Measurements from ENCODE around the gene GAL3ST2.

The GAL3ST2 gene

DNA sequence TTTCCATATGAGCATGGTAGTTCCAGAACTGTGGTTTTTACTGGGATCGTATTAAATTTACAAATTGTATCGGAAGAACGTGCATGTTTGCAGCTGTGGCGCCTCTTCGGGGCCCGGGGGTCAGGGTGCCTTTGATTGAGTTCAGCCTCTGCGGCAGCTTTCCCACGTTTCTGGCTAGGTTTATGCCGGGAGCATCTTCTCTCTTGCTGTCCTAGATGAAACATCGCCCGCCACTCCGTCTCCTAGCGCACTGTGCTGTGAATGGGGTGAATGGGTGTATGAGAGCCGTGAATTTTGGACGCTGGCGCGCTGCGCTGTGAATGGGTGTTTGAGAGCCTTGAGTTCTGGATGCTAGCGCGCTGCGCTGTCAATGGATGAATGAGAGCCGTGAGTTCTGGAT is 69.8 kb downstream of the GAL3ST2 start:
- DNase-seq (ENCODE audit: low read depth), result no peak
- no peak overlapping the region for H3K4me3 ChIP-seq (ENCODE audit: low read depth, low read length)
- TF ChIP-seq, protein P1, sequence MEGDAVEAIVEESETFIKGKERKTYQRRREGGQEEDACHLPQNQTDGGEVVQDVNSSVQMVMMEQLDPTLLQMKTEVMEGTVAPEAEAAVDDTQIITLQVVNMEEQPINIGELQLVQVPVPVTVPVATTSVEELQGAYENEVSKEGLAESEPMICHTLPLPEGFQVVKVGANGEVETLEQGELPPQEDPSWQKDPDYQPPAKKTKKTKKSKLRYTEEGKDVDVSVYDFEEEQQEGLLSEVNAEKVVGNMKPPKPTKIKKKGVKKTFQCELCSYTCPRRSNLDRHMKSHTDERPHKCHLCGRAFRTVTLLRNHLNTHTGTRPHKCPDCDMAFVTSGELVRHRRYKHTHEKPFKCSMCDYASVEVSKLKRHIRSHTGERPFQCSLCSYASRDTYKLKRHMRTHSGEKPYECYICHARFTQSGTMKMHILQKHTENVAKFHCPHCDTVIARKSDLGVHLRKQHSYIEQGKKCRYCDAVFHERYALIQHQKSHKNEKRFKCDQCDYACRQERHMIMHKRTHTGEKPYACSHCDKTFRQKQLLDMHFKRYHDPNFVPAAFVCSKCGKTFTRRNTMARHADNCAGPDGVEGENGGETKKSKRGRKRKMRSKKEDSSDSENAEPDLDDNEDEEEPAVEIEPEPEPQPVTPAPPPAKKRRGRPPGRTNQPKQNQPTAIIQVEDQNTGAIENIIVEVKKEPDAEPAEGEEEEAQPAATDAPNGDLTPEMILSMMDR (IDR thresholded peaks at IDR 0.05; ENCODE audit: control insufficient read depth, extremely low read depth, insufficient read depth), result no peak

DNA sequence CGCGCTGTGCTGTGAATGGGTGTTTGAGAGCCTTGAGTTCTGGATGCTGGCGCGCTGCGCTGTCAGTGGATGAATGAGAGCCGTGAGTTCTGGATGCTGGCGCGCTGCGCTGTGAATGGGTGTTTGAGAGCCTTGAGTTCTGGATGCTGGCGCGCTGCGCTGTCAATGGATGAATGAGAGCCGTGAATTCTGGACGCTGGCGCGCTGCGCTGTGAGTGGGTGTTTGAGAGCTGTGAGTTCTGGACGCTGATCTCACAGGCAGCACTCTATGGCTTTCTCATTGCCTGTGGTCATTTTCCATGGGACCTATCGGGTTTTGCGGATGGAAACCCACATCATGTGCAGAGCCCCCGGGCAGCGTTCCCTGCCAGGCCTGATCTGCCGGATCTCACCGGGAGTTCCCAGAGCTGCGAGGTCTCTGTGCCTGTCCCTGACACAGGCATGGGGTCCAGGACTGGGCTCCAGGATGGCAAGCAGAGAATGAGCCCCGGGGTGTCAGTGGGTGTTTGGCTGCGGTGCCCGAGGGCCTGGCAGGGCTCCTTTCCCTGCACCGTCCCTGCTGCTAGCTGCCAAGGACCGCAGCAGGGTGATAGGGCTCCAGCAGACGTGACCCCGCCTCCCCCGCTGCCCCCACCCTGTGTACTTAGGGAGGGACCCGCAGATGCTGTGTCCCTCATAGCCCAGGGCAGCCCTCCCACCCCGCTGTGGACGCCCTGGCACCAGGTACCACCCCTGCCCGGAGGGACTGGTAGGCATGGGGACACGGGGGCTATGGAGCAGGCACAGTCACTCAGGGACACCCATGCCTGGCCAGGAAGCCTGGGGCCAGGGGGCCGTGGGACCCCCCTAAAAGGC is 72.4 kb downstream of the GAL3ST2 start:
- TF ChIP-seq, protein P1 (IDR thresholded peaks at IDR 0.05; ENCODE audit: control insufficient read depth, extremely low read depth, insufficient read depth), result no peak
- H3K4me3 ChIP-seq (ENCODE audit: low read depth, low read length), result no peak overlapping the region
- DNase-seq (ENCODE audit: low read depth), result no peak

DNA sequence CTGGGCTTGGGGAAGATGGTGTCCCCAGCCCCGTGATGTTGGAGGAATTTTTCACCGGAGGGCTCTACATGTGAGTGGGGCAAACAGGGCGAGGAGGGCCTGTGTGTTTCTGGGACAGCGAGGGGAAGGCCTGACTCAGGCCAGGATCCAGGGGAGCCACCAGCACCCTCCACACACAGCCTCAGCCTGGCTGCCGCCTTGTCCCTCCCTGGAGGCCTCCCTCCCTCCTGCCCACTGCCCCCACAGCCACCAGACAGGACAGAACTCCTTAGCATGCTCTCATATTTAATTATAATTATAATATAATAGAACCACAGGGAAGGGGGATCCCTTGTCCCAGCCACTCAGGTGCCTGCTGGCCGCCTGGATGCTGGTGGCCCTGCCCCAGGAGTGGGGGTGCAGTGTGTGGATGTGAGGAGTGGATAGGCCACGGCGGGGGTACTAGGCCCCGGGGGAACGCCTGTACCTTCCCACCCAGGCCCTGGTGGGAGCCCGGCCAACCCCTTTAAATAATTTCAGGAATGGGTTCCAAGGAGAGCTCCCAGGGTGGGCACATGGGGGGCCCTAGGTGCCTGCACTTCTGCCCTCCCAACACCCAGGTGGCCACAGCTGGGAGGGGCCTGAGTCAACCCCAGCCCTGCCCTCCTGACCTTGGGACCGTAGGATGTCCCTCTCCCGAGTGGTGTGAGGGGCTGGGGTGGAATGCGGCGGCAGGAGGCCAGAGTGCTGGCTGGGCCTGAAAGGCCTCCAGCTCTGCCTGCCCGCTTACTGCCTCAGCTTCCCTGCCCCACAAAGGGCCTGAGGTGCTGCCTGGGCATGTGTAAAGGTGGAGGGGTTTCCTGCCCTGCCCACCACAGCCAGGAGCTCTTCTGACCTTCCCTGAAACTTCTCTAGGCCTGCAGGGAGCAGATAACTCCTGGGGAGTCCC is 73.3 kb downstream of the GAL3ST2 start:
- TF ChIP-seq, protein P1 (IDR thresholded peaks at IDR 0.05; ENCODE audit: control insufficient read depth, extremely low read depth, insufficient read depth), result no peak
- no peak for DNase-seq (ENCODE audit: low read depth)
- no peak overlapping the region for H3K4me3 ChIP-seq (ENCODE audit: low read depth, low read length)

DNA sequence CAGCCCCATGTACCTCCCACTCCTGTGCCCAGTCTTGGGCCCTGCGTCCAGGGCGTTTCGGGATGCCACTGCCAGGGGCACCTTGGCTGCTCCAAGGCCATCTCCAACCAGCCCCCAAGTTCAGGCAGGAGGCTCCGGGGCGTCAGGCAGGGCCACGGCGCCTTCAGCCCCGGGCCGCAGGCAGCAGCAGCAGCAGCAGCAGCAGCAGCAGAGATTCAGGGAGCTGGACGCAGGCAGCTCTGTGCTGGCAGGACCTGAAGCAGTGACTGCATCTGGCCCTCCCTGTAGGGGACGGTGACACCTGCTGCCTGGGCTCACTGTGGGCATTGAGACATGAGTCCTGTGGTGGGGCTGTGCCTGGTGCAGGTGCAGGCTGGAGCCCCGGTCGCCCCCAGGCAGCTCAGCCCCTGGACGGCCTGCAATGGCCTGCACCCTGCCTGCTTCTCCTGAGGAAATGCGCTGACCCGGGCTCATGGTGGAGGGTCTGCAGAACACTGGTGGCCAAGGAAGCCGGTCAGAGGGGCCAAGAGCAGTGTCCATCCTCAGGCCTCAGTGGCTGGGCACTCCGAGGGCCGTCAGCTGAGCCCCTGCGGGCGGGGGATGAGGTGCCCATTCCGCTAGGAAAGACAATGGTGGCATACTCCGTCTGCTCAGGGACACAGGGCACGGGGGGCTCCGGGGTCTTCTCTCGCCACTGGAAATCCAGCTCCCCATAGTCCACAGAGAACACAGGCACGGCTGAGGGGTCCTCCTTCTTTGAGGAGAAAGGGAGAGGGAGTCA is 74.1 kb downstream of the GAL3ST2 start:
- DNase-seq (ENCODE audit: low read depth), result no peak

DNA sequence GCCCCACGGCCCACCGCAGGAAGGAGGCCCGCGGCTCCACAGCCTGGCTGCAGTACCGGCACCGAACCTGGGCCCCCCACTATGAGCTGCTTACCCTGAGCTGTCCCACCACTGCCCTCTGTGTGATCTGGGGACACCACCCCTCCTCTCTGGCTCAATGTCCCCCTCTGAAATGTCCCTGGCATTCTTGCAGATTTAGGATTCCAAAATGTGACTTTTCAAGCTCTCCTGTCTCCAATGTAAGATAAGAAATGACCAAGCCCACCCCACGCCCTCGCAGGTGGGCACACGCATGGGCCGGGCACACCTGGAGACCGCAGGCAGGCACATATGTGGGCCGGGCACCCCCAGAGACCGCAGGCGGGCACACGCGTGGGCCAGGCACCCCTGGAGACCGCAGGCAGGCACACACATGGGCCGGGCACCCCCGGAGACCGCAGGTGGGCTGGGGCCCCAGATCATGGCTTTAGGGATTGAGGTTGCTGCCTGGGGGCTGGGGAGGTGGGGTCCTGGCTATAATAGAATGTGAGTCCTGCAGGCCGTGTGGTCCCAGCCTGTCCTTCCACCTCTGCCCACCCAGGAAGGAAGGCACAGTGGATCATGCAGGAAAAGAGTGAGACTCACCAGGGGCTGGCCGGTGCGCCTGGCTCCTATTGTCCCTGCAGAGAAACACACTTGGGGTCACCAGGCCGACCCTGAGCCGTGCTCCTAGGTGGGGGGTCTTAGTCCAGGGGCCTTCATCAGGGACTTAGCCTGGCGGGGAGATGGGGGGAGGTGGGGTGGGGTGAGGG is 74.9 kb downstream of the GAL3ST2 start:
- TF ChIP-seq, protein P1 (IDR thresholded peaks at IDR 0.05; ENCODE audit: control insufficient read depth, extremely low read depth, insufficient read depth), result no peak
- no peak for DNase-seq (ENCODE audit: low read depth)
- H3K4me3 ChIP-seq (ENCODE audit: low read depth, low read length), result no peak overlapping the region

More for the DNA sequence above, 74.1 kb downstream of the GAL3ST2 start:
- no peak overlapping the region for H3K4me3 ChIP-seq (ENCODE audit: low read depth, low read length)
- TF ChIP-seq, protein P1 (IDR thresholded peaks at IDR 0.05; ENCODE audit: control insufficient read depth, extremely low read depth, insufficient read depth), result no peak
